ENCODE results near the gene RBBP5. TPM values are rescaled to one million over a fixed set of nuclear protein-coding genes. Genes with fewer than 3 reads are reported as not detected.

The RBBP5 gene
- total RNA-seq, 1 experiment from 2014 or later = 33.5 TPM

- peak; percentile 91 for DNase-seq (ENCODE audit: low spot score)
- in situ Hi-C loops (cut with HindIII; ENCODE audit: low sequenced_read_pairs) = no loop called here
Measured at GRCh38 chr1:205041998-205042910, 79.5 kb downstream of the RBBP5 start.

- in situ Hi-C loops (cut with HindIII; ENCODE audit: low sequenced_read_pairs) = no loop called here
Measured at GRCh38 chr1:205041001-205041715, 80.6 kb downstream of the RBBP5 start.

GRCh38 chr1:205038132-205038786 is 83.5 kb downstream of the RBBP5 start:
- in situ Hi-C loops (cut with HindIII; ENCODE audit: low sequenced_read_pairs) = no loop called here
- no peak for DNase-seq (ENCODE audit: low spot score)

More at GRCh38 chr1:205041001-205041715, 80.6 kb downstream of the RBBP5 start:
- peak; percentile 51 for DNase-seq (ENCODE audit: low spot score)

DNA sequence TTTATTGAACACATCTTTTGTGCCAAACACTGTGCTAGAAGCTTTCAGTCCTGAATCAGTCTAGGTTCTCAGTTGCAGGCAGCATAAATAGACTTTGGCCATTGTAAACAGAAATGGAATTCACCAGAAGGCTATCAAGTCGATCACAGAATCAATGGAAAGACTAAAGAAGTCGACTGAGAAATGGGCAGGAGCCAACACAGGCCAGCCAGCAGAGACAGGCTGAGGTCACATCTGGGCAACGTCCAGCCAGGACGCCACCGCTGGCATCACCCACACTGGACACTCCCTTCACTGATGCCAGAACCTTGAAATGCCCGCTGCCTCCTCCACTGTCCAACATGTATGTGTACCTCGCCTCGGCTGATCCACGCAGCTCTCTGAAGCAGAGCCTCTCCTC is 84.2 kb downstream of the RBBP5 start:
- no peak for DNase-seq (ENCODE audit: low spot score)
- in situ Hi-C loops (cut with HindIII; ENCODE audit: low sequenced_read_pairs) = no loop called here

Other genes starting within 250 kb of the RBBP5 start
- gene CNTN2, start 78.8 kb downstream of the RBBP5 start, total RNA-seq (2014; rRNA removed; shearing (Covaris generic)) = 0.06 TPM in 1 of 2 replicates, not detected in the other
- gene TMEM81, start 37.5 kb downstream of the RBBP5 start, total RNA-seq (2014; rRNA removed; shearing (Covaris generic)) = 2.4 and 2.5 TPM in 2 replicates
- gene DSTYK, start 89.7 kb upstream of the RBBP5 start, total RNA-seq (2014; rRNA removed; shearing (Covaris generic)) = 5.5 and 8.6 TPM in 2 replicates
- gene TMCC2, start 106.0 kb upstream of the RBBP5 start, total RNA-seq (2014; rRNA removed; shearing (Covaris generic)) = 5.4 and 6.2 TPM in 2 replicates
- gene NUAK2, start 199.8 kb upstream of the RBBP5 start, total RNA-seq (2014; rRNA removed; shearing (Covaris generic)) = 6.3 and 8.3 TPM in 2 replicates
- gene KLHDC8A, start 234.9 kb upstream of the RBBP5 start, total RNA-seq (2014; rRNA removed; shearing (Covaris generic)) = 1.3 and 2.8 TPM in 2 replicates

Measured in G401 (cell line).